Hepatocyte (in vitro differentiated cells): ENCODE data around the gene LELP1.

Experiments used
- CTCF ChIP-seq: fragments of 200-600 bp; sonication (generic); IDR thresholded peaks from 2 replicates; pipeline ENCODE4 v1.5.1; 2016; ENCODE audit warnings: antibody characterized with exemption, mild to moderate bottlenecking; ENCODE audit not compliant: poor library complexity
- EZH2 ChIP-seq: fragments of 200-600 bp; sonication (generic); IDR thresholded peaks from 2 replicates; pipeline ENCODE4 v1.6.1; 2016; ENCODE audit warnings: antibody characterized with exemption, mild to moderate bottlenecking, borderline replicate concordance
- EZH2phosphoT487 ChIP-seq: fragments of 200-600 bp; sonication (generic); IDR thresholded peaks from one replicate; pipeline ENCODE4 v1.6.1; 2018; ENCODE audit warnings: antibody characterized with exemption, mild to moderate bottlenecking, low read depth, moderate library complexity; ENCODE audit not compliant: unreplicated experiment, severe bottlenecking

- TF ChIP-seq EZH2 (no peak), CTCF (peak; percentile 17), EZH2phosphoT487 (no peak)
These were observed 10.5 kb upstream of the LELP1 start for GRCh38 chr1:153192697-153193096.
